HT-29 (cell line): Measurements from ENCODE around the gene IL1RAPL1. TPM values are rescaled to one million over a fixed set of nuclear protein-coding genes. Genes with fewer than 3 reads are reported as not detected.
A peak's percentile ranks its signal among the peaks of the same experiment; 100 is the strongest.
"Not testable (repeated sequence)": the region's sequence is repeated elsewhere in the genome, so short reads cannot be mapped to it uniquely, and the experiment has no call there.

Experiments used
- DNase-seq: peaks from one replicate; pipeline ENCODE4 v3.0.0-alpha.2; 2015; ENCODE audit warnings: low spot score
- total RNA-seq: library from RNA; depleted of rRNA; stranded (reverse); fragments of >200 nt; shearing (Covaris generic); gene quantifications from 2 replicates; pipeline ENCODE4 v1.2.3, GENCODE V29; 2014

Gene IL1RAPL1
- total RNA-seq, 1 experiment from 2014 or later, result 0.03 TPM

DNA sequence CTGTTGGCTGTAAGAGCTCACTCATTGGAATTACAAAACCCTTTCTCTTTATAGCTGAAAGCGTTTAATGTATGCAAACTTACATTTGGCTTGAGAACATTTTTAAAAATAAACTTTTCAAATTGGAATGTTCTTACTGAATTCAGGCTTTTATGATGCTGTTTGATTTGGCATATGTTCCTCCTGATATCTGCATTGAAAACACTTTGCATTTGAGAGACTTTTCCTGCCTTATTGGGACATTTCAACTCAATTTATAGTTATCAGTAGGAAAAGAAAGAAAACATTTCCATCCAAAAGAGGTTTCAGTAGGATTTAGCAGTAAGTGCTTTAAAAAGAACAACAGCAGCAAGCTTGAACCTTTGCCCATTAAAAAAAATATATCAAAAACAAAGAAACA lies 520.0 kb downstream of the IL1RAPL1 start:
- no peak for DNase-seq

DNA sequence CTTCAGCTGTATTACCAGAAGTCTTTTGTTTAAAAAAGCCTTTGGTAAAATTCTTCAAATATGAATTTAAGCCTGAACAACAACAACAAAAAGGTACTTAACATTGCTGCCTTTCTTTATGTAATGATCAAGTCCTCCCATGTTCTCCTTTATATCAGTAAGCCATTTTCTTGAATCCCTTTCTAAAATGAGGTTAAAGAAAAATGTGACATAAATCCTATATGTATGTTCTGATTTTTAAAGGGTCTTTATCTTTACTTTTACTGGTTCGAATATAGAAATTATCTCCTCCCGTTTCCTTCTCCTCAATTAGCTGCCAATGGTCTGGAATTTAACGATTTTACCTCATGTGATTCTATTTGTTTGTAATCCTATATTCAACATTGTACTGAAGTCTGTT lies 522.8 kb downstream of the IL1RAPL1 start:
- no peak for DNase-seq

DNA sequence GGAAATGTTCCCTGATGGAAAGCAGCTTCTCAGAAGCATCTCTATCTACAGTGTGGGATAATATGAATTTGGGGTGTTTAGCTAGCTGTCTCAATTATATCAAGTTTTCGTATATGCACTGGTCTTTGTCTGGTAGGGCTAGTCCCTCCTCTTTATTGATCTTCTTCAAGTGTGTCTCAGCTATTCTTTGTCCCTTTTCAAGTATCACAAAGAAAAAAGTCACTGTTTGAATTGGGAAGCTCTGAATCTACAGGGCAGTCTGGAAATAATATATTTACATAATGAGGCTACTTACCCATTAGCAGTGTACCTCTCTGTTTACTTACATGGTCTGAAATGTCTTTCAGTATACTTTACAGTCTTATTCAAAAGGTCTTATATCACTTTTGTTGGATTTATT lies 526.0 kb downstream of the IL1RAPL1 start:
- DNase-seq, result no peak

DNA sequence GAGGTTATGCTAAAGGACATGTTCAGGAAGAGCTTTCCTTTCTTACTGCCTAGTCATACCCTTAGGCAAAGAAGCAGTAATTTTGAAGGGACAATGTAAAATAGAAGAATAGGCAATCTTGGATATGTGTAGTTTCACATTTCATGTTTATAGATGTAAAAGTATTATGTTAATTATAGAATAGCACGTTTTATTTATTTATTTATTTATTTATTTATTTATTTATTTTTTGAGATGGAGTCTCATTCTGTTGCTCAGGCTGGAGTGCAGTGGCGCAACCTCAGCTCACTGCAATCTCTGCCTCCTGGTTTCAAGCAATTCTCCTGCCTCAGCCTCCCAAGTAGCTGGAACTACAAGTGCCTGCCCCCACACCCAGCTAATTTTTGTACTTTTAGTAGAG lies 535.6 kb downstream of the IL1RAPL1 start:
- not testable (repeated sequence) for DNase-seq

DNA sequence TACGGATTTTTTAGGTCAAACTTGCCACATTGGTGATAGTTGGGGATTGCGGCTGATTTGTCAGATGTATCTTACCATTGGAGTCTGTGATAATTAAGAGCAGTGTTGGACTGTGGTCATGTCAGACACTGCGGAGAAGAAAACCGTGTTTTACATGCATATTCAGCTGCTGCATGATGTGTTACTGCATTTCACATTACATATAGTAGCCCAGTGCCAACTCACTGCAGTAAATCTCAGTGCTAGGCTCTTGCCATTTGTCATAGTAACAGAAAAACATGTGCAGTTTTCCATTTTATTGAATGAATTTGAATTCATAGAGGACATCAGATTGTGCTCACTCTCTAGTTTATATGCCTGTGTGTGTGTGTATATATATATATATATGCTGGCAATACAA lies 543.7 kb downstream of the IL1RAPL1 start:
- DNase-seq, result no peak

DNA sequence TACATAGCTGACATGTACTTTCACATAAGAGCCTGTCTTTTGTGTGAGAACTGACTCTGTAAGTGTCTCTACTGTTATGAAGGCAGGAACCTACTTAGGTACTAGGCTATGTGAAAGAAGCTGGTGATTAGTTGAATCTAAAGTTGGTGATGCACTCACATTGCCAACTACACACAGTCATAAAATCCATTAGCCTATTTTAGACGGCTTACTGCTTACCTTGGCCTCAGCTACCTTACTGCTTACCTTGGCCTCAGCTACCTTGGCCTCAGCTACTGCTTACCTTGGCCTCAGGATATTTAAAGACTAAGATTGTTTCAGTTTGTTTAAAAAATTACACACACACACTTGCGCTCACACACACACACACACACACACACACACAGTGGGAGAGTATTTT lies 549.7 kb downstream of the IL1RAPL1 start:
- DNase-seq, result no peak

DNA sequence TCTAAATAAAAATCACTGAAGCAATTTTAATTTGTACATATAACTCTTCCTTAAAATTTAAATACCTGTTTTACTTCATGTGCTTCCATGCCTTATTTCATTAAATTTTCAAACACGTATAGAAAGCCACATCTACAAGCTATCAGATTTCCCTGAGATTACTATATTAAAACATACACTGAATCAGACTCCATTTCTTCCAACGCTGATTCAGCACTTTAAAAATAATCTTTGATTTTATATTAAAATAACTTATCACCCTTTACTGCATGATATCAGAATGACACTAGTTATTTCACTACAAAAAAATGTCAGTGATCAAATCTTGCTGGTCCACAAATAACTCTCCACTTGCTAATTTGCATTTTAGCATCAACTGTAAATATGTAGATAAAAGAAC lies 550.8 kb downstream of the IL1RAPL1 start:
- DNase-seq, result no peak

DNA sequence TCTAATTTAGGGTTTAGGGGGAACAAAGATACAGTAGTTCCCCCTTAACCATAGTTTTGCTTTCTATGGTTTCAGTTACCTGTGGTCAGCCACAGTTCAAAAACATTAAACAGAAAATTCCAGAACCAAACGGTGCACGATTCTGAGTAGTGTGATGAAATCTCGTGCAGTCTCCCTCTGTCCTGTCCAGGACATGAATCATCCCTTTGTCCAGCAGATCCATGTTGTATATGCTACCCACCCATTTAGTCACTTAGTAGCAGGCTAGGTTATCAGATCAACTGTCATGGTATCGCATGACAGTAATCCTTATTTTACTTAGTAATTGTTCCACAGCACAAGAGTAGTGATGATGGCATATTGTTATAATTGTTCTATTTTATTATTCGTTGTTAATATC lies 556.1 kb downstream of the IL1RAPL1 start:
- DNase-seq, result no peak

DNA sequence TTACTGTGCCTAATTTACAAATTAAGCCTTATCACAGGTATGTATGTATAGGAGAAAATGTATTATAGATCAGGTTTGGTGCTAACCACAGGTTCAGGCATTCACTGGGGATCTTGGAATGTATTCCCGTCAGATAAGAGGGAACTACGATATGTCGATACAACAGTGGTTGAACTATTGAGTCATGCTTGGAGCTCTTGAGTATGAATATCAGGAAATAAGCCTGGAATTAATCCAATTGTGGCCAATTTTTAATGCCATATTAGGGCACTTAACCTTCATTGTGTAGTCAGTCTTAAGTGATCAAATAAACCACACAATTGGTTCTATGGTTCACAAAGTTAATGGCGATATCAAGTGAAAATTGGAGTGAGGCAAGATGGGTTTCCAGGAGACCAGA lies 556.5 kb downstream of the IL1RAPL1 start:
- DNase-seq, result no peak

DNA sequence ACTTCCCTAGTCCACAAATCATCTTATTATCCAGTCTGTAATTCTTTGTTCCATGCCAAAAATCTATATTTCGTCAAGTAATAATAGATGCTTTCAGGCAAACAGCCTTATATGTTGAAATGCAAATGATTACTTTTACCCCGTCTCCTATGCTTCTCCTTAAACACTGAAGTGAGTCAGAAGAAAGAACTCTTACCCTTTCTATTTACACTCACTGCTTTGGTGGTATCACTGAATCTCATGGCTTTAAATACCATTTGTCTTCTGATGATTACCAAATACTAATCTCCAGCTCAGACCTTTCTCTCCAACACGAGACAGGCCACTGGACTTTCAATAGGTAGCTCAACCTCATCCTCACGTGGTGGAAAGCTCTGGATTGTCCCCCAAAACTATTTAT lies 558.1 kb downstream of the IL1RAPL1 start:
- DNase-seq, result no peak

DNA sequence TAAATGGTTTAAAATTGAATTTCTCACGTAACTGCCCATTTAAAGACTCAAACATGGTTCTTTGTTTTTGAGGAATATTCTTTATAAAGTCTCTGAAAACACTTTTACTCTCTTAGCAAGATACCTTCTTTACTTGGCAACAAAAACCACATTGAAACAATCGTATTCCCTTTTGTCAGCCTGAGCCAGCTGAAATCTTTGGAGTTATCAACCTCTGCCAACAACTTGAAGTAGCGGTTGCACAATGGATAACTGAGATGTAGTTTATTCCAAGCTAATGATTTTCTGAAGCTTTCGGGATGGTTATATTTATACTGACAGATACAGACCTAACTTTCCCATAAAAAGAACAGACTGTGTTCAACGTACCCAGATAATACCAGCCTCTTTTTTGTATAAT lies 561.3 kb downstream of the IL1RAPL1 start:
- no peak for DNase-seq

DNA sequence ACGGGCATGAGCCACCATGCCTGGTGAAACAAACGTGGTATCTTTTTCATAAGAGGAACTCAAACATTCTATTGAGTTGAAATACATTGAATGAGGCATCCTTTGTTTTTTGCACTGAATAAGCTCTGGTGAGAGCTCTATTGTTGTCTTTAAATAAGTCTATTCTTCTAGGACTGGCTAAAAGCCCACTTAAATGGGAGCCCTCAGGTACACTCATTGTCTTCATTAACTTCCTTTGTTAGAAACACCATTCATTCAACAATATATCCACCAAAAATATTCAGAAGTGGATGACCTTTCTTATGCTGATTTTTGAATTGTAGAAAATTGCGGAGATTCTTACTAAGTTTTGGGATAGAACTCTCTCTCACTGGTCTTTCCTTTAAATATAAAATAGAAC lies 568.0 kb downstream of the IL1RAPL1 start:
- no peak for DNase-seq

DNA sequence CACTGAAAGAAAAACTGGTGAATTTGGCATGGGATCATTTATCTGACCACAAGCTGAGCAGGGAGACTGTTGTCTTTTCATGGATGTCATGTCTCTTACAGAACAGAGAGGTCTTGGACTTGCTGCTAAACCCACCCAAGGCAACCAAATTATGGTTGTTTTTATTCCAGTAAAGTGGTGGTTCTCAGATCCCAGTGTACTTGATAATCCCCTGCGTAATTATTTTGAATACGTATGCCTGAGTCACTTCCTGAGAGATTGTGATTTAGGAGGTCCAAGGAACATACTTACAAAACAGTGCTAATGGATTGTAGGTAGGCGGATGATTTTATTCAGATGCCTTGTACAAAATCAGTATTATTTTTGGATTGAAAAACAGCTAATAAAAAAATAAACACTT lies 585.6 kb downstream of the IL1RAPL1 start:
- no peak for DNase-seq

DNA sequence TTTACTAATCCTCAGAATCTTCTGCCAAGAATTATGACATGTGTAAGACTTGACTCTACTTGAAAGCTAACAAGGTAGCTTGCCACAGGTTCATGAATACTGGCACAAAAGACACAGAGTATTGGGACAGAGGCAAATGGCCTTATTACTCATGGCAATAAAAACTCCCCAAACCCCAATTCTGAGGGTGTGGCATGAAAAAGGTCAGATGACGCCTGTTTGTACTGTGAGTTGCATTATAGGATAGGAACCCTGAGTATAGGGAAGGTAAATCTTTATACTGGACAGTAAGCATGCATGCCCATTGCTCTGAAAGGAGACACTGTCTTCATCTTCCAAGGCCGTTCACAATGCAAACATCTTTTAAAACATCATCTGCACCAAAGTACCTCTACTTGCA lies 600.0 kb downstream of the IL1RAPL1 start:
- no peak for DNase-seq

DNA sequence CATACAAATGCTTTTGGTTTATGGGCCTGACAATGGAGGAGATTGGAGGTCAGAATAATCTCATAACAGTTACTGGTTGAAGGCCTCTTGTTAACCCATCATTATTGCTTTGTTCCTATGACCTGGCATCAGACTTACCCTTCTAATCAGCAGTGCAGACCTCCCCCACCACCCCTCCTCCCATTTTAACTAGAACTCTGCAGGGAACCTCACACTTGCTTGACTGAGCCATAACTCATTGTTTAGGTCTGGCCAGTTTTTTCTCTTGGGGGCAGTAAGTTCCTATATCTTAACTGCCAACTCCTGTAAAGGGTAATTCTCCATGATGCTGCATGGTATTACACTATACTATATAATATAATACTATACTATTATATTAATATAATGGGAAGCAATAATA lies 609.3 kb downstream of the IL1RAPL1 start:
- DNase-seq, result no peak

DNA sequence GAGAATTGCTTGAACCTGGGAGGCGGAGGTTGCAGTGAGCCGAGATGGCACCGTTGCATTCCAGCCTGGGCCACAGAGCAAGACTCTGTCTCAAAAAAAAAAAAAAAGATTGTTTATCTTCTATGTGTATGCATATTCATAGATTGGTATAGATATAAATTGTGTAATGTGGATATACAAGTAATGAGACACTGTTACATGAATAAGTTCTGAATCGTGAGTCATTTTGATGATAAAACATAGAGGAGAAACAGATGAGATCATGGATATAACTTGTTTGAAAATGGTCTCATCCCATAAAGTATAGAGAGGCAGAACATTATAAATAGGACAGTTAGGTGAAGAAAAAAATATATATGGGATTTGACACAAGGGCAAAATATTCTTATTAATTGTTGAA lies 628.0 kb downstream of the IL1RAPL1 start:
- no peak for DNase-seq

DNA sequence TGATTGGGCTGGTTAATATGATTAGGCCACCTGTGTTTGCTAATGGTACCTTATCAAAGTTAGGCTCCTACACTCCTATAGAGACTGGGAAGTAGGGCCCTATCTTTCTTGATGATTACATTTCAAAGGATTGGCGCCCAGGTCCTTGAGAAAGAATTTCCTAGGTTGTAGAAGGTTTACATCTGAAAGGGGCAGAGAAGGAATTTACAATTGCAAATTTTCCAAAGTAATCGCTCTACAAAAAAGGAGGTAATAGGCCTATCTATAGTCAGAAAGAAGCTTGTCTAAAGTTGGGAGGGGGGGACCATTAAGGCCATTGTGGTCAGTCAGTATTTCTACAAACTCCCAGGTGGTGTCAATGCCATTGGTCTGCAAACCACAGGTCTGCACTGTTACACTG lies 638.4 kb downstream of the IL1RAPL1 start:
- no peak for DNase-seq

DNA sequence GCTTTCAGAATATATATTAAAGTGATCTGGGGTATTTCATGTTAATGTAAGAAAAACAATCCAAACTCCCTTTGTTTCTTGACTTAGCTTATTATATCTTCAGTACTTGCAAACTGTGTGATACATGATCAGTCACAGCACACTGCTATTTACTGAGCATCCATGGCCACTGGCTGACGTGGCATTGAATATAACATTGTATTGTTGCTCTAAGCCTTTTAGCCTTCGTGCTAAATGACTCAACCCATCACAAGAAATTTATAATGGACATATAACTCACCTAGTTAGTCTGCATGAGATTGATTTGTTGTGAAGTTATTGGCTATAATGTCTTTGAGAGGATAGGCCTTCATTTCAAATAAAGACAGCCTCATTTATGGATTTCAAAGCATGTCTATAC lies 642.6 kb downstream of the IL1RAPL1 start:
- no peak for DNase-seq

DNA sequence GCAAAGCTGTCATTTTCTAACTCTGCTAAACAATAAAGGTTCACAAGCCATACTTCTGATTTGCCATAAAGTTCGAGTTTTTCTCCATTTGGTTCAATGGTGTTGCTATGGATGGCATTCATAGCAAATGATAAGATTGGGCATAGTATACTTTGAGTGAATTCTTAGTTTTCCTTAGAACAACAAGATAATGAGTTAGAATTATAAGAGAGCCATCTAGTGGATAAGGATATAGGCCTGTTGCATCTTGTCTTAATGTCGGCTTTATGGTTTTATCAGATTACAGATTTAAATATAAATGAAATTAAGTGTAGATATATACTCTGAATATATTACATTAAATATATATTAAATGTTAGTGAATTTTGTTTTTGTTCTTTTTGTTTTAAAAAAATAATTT lies 644.6 kb downstream of the IL1RAPL1 start:
- DNase-seq, result peak; percentile 1

DNA sequence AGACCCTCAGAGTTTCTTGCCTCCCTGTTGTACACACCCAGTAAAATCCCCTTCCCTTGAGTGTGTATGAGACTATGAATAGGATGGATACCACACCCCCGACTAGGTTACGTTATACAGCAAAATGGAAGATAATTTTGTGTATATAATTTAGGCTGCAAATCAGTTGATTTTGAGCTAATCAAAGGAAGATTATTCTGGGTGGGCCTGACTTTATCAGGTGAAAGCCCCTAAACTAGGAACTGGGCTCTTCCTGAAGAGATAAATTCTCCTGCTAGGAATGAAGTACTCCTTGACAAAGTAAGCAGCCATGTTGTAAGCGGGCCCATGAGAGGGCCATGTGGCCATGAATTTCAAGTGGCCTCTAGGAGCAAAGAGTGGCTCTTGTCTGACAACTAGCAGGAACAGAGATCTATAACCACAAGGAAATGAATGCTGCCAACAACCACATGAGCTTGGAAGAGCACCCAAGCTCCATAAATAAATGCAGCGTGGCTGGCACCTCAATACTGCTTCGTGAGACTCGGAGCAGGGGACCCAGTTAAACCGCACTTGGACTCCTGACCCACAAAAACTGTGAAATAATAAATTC lies 646.4 kb downstream of the IL1RAPL1 start:
- no peak for DNase-seq

DNA sequence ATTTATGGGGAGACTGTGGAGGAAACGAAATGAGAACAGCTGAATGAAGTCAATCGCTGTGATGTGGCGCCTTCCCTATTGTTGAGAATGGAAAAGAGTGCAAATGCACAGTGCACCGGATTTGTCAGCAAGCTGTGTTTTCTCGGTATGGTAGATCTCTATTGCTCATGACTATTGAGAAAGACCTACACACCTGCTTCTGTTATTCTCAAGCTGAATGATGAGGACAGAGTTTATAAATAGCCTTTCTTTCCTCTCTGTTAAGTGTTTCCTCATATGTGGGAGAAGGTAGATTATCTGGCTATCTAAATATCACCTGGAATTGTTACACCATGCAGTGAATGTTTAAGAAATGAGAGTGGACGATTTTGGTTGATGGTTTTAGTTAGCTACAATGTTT lies 650.7 kb downstream of the IL1RAPL1 start:
- no peak for DNase-seq

DNA sequence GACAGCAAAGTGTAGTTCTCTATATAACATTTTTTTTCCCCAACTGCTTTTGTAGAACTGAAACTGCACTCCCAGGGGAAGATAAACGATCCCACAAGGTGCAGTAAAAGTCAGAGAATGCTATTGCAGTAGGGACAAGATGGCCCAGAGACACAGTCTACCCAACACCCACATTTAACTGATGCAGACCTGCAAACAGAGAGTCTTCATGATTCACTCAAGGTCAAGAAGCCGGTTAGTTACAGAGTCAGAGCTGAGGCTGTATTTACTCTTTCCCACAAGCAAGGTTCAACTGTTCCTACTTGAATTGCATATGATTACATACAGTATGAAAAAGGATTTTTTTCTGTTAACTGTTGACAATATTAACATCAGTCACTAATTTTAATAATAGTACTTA lies 654.6 kb downstream of the IL1RAPL1 start:
- DNase-seq, result no peak

DNA sequence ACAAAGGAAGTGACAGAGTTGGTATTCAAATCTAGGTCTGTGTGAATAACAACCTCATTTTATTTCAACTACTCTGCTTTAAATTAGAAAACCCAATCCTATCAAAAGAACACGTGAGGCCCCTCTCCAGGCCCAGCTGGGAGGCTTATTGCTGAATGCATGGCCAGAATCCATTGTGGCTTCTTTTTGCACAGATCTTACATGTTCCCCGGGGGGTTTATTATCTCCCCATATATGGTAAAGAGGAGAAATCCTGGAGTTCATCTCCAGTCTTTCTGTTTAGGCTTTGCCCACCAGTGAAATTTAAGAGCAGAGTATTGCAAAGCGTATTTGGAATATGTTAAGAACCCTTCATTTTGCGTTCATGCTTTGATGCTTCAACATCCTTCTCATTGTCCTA lies 655.6 kb downstream of the IL1RAPL1 start:
- no peak for DNase-seq

DNA sequence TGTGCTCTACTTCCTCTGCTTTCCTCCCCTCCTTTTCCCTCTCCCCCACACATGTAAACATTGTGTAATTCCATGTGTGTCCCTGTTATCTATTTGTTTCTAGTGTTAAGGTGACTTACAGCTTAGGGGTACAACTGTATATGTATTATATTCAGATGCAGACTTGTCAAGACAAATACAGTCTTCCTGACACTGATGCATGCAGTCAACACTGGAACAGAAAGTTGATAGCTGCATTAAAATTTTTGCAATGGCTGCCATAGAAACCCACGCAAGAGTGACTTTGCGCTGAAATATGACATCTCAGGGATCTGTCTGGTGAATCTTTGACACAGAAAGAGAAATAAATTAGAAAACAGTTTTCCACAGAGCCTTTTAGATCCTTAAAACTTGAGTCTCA lies 656.7 kb downstream of the IL1RAPL1 start:
- DNase-seq, result no peak

DNA sequence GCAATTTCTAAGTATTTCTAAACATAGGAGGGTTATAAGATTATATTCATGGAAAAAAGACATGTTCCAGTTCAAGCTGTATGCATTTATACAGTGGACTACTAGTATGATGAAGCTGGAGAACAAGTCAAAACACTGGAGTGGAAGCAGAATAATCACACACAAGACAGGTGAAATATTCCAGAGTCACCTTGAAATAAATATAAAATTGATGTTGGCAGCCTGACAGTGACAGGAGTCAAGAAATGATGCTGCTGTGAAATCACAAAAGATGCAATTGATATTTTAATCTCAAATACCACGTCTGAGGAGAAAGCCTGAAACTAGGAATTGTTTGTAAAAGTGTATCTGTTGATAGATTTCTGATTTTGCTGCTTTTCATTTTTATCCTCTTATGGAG lies 667.3 kb downstream of the IL1RAPL1 start:
- DNase-seq, result no peak
